Endodermal cell (in vitro differentiated cells): ENCODE data around the gene SLC17A8. TPM values are rescaled to one million over a fixed set of nuclear protein-coding genes. Genes with fewer than 3 reads are reported as not detected.

ENCODE experiments used
- DNase-seq: peaks from one replicate; pipeline ENCODE4 v3.0.0-alpha.2; 2017
- H3K27ac ChIP-seq: 2 replicates; pipeline ENCODE4 v1.5.1; 2013; ENCODE audit warnings: mild to moderate bottlenecking, low read depth, low read length, moderate library complexity
- H3K27me3 ChIP-seq: 2 replicates; pipeline ENCODE4 v1.6.1; 2013; ENCODE audit warnings: mild to moderate bottlenecking, low read length, moderate library complexity; ENCODE audit not compliant: insufficient read depth, control insufficient read depth, poor library complexity, severe bottlenecking
- H3K36me3 ChIP-seq: 2 replicates; pipeline ENCODE4 v1.7.0; 2013; ENCODE audit warnings: mild to moderate bottlenecking, low read length, moderate library complexity; ENCODE audit not compliant: control insufficient read depth, insufficient read depth
- H3K4me1 ChIP-seq: one replicate; pipeline ENCODE4 v1.7.0; 2013; ENCODE audit warnings: low read length; ENCODE audit not compliant: control insufficient read depth, insufficient read depth
- H3K4me3 ChIP-seq: 2 replicates; pipeline ENCODE4 v1.5.1; 2013; ENCODE audit warnings: mild to moderate bottlenecking, low read length, moderate library complexity
- H3K9ac ChIP-seq: 2 replicates; pipeline ENCODE4 v1.6.1; 2013; ENCODE audit warnings: mild to moderate bottlenecking, low read length, moderate library complexity; ENCODE audit not compliant: poor library complexity, severe bottlenecking; ENCODE audit errors: extremely low read depth
- H3K9me3 ChIP-seq: 2 replicates; pipeline ENCODE4 v1.6.1; 2013; ENCODE audit warnings: mild to moderate bottlenecking, low read length, moderate library complexity; ENCODE audit not compliant: control insufficient read depth
- H3K27ac Mint-ChIP-seq: 2 replicates; pipeline ENCODE4 v1.8.0; 2020; ENCODE audit warnings: mixed read lengths
- H3K27me3 Mint-ChIP-seq: 2 replicates; pipeline ENCODE4 v1.8.0; 2021; ENCODE audit warnings: mild to moderate bottlenecking, mixed read lengths; ENCODE audit not compliant: insufficient read depth
- H3K36me3 Mint-ChIP-seq: 2 replicates; pipeline ENCODE4 v1.8.0; 2020; ENCODE audit warnings: low read depth, mixed read lengths
- H3K4me1 Mint-ChIP-seq: 2 replicates; pipeline ENCODE4 v1.8.0; 2020; ENCODE audit warnings: mixed read lengths
- H3K4me3 Mint-ChIP-seq: 2 replicates; pipeline ENCODE4 v1.8.0; 2020; ENCODE audit warnings: mild to moderate bottlenecking, moderate library complexity, mixed read lengths
- H3K9me3 Mint-ChIP-seq: 2 replicates; pipeline ENCODE4 v1.8.0; 2020; ENCODE audit warnings: mild to moderate bottlenecking, mixed read lengths
- WGBS, 2 experiments: methylation state at CpG; one replicate each; pipeline versions ENCODE4 v1.1.5 to v1.1.7; 2013; ENCODE audit warnings: missing lambda C conversion rate in 2 of 2, mixed read lengths in 1 of 2; ENCODE audit not compliant: insufficient coverage in 1 of 2, insufficient read length in 1 of 2; 5-methylcytosine and 5-hydroxymethylcytosine counted together
- total RNA-seq, 2 donors: library from RNA; stranded (reverse); fragmentation: NEBNext Ultra II Directional in 1 of 2; extraction: Animal tissue kit (Norgen Biotek cat#: 25700) in 1 of 2; gene quantifications; 2 replicates in 1 of 2; 3 replicates in 1 of 2; pipeline ENCODE4 v1.2.1, GENCODE V29; 2021
- TF ChIP-seq, protein P1 (sequence below): fragments of 200-600 bp; sonication (generic); conservative IDR thresholded peaks from 2 replicates; pipeline ENCODE4 v1.5.0; 2021; ENCODE audit warnings: antibody characterized with exemption, mild to moderate bottlenecking

Gene SLC17A8
- total RNA-seq, 2 donors from 2014 or later, result 0.40 TPM; not detected in 1

DNA sequence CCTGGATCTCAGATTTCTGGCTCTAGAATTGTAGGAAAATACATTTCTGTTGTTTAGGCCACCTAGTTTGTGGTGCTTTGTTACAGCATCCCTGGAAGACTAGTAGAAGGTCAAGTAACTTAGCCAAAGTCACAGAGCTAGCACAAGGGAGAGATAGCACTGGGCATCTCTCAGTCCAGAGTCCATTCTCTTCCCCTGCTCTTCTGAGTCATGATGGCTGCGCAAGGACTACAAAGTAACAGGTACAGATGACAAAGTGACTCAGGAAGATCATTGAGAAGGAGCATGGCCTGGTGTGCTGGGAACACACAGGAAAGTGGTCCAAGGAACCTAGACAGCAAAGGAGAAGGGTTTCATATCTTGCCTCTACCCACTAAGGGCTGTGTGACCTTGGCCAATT lies 19.3 kb downstream of the SLC17A8 start:
- Histone ChIP-seq H3K4me1 (no peaks in the 10 kb centered on the region), H3K27ac (no peak overlapping the region), H3K27me3 (no peaks in the 10 kb centered on the region), H3K9me3 (no peaks in the 10 kb centered on the region), H3K36me3 (no peaks in the 10 kb centered on the region), H3K4me3 (no peak overlapping the region), H3K9ac (no peak overlapping the region)
- Mint-ChIP-seq H3K4me3 (no peak overlapping the region), H3K27me3 (no peaks in the 10 kb centered on the region), H3K4me1 (peaks cover 27% of the 10 kb centered on the region), H3K27ac (no peak overlapping the region), H3K36me3 (no peaks in the 10 kb centered on the region), H3K9me3 (no peaks in the 10 kb centered on the region)
- TF ChIP-seq, protein P1, sequence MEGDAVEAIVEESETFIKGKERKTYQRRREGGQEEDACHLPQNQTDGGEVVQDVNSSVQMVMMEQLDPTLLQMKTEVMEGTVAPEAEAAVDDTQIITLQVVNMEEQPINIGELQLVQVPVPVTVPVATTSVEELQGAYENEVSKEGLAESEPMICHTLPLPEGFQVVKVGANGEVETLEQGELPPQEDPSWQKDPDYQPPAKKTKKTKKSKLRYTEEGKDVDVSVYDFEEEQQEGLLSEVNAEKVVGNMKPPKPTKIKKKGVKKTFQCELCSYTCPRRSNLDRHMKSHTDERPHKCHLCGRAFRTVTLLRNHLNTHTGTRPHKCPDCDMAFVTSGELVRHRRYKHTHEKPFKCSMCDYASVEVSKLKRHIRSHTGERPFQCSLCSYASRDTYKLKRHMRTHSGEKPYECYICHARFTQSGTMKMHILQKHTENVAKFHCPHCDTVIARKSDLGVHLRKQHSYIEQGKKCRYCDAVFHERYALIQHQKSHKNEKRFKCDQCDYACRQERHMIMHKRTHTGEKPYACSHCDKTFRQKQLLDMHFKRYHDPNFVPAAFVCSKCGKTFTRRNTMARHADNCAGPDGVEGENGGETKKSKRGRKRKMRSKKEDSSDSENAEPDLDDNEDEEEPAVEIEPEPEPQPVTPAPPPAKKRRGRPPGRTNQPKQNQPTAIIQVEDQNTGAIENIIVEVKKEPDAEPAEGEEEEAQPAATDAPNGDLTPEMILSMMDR, result no peak
- WGBS, 2 experiments, result 100% methylated on average over 1 of the region's 1 CpG
- no peak for DNase-seq

DNA sequence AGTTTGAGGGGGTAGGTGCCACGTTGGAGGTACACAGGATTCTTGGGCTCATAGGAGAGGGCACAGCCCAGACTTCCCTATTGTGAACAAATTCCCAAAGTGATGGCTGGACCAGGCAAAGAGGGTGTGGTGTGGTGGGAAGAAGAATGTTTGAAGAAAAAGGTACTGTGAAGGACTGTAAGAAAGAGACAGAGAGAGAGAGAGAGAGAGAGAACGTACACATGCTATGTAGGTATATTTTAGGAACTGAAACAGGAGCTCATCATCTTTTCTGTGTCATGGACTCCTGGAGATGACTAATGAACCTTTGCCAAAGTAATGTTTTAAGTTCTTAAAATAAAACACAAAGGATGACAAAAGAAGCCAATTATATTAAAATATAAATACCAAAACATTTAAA lies 24.5 kb downstream of the SLC17A8 start:
- Histone ChIP-seq H3K27me3 (no peaks in the 10 kb centered on the region), H3K27ac (no peak overlapping the region), H3K9me3 (no peaks in the 10 kb centered on the region), H3K4me1 (no peaks in the 10 kb centered on the region), H3K9ac (no peak overlapping the region), H3K36me3 (no peaks in the 10 kb centered on the region), H3K4me3 (no peak overlapping the region)
- no peak overlapping the region for H3K4me3 Mint-ChIP-seq
- H3K27me3 Mint-ChIP-seq, result no peaks in the 10 kb centered on the region
- 83 to 90% methylated on average over 2 of the region's 2 CpGs for WGBS, 2 experiments
- no peaks in the 10 kb centered on the region for H3K9me3 Mint-ChIP-seq
- DNase-seq, result no peak
- H3K36me3 Mint-ChIP-seq, result no peaks in the 10 kb centered on the region
- TF ChIP-seq, protein P1, result no peak
- H3K27ac Mint-ChIP-seq, result no peak overlapping the region
- peaks cover 6% of the 10 kb centered on the region for H3K4me1 Mint-ChIP-seq

DNA sequence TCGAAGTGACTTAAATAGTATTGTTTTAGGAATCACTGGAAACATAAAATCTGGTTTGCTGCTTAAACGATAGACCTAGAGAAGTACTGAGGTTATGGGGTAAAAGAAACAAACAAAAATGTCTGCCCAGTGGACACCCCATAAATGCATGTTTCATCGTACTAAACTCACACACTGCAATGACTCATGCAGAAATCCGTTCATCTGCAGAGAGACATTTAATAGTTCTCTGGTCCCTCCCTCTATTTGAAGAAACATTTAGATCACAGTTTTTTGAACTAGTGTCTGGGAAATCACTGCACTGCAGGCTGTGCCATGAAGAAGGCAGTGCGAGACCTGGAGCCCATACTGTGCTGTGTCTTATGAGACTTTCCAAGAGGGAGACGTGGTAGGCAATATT lies 25.5 kb downstream of the SLC17A8 start:
- peaks cover 6% of the 10 kb centered on the region for H3K4me1 Mint-ChIP-seq
- DNase-seq, result no peak
- Histone ChIP-seq H3K27ac (no peak overlapping the region), H3K4me1 (no peaks in the 10 kb centered on the region), H3K27me3 (no peaks in the 10 kb centered on the region), H3K36me3 (no peaks in the 10 kb centered on the region), H3K9me3 (no peaks in the 10 kb centered on the region), H3K9ac (no peak overlapping the region), H3K4me3 (no peak overlapping the region)
- TF ChIP-seq, protein P1, result no peak
- H3K27me3 Mint-ChIP-seq, result no peaks in the 10 kb centered on the region
- no peak overlapping the region for H3K4me3 Mint-ChIP-seq
- no peaks in the 10 kb centered on the region for H3K36me3 Mint-ChIP-seq
- no peaks in the 10 kb centered on the region for H3K9me3 Mint-ChIP-seq
- WGBS, 2 experiments, result 93 to 97% methylated on average over 6 of the region's 6 CpGs
- no peak overlapping the region for H3K27ac Mint-ChIP-seq
